G401 (cell line): ENCODE measurements around the gene ASB9. TPM values are rescaled to one million over a fixed set of nuclear protein-coding genes. Genes with fewer than 3 reads are reported as not detected.

Experiments
- DNase-seq: peaks from one replicate; pipeline ENCODE4 v3.0.0-alpha.2; 2015; ENCODE audit warnings: low spot score
- in situ Hi-C: cut with HindIII; loops from 2 replicates; pipeline ENCODE4 v1.10.0; 2016; ENCODE audit warnings: low sequenced_read_pairs, mixed read lengths
- total RNA-seq: library from RNA; depleted of rRNA; stranded (reverse); fragments of >200 nt; shearing (Covaris generic); gene quantifications from 2 replicates; pipeline ENCODE4 v1.2.3, GENCODE V29; 2014

ASB9 gene
- total RNA-seq, 1 experiment from 2014 or later = not detected

DNA sequence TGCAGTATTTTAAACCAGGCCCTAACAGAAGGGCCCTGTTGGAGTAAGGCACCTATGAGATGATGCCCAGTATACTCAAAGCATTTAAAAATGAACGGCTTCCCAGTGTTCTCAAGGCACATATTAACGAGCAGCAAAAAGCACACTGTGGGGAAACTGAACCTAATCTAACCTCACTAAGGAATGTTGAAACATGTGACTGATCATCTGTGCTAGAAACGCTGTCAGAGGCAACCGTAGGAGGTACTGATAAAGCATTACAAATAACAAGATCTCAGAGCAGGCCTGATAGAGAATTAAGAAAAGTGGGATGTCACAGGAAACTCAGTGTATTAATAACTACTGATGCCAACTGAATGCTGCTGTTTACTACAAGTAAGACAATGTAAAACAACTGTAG, 24.0 kb downstream of the ASB9 start:
- DNase-seq = no peak
- in situ Hi-C loops = no loop called here

DNA sequence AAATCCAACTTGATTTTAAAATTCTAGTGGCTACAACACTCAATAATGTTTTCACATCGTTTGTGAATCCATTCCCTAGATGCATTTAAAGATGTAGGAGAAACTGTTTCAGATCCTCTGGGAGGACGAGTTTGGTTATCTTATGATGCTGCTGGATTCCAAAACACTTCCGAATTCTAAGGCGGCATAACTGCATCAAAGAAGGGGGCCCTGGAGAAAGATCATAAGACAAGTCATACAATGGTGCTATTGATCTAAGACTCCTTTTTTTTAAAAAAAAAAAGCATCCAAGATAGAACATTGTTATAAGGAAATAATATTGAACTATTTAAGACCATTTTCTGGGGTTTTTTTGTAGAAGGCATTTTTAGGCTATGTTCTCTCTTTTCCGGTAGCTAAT, 25.5 kb downstream of the ASB9 start:
- in situ Hi-C loops = no loop called here
- DNase-seq = no peak

DNA sequence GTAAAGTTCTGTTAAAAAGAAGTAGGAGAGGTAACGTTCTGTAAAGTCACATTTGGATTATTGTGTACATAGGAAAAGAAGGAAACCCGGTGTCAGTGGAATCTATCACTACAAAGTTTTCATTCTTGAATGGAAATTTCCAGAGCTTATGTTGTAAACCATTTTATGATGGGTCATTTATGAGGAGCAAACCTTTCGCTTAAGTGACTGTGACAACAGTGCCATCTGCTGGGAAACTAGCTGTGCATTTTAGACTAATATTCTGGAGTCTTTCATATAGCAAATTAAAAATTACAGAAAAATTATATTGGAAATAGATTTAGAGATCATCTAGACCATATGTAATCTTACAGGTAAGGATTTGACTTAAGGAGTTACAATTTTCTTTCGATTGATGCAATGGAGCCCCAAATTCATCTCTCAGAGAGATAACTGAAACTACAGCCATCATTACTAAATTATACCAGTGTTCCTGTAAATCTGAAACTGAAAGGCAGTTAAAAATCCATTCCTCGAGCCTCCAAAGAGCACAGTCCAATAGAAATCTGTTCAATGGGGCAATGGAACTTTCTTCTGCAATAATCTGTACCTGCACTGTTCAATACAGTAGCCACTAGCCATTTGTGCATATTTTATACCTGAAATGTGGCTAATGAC, 26.9 kb downstream of the ASB9 start:
- in situ Hi-C loops = no loop called here
- DNase-seq = peak; percentile 77

- in situ Hi-C loops = no loop called here
- DNase-seq = no peak
Observed at GRCh38 chrX:15241301-15241700, 28.6 kb downstream of the ASB9 start.

- in situ Hi-C loops = no loop called here
Observed at GRCh38 chrX:15240414-15240813, 29.5 kb downstream of the ASB9 start.

GRCh38 chrX:15236146-15236545, 33.7 kb downstream of the ASB9 start:
- in situ Hi-C loops = no loop called here

More at GRCh38 chrX:15240414-15240813, 29.5 kb downstream of the ASB9 start:
- DNase-seq = no peak

DNA sequence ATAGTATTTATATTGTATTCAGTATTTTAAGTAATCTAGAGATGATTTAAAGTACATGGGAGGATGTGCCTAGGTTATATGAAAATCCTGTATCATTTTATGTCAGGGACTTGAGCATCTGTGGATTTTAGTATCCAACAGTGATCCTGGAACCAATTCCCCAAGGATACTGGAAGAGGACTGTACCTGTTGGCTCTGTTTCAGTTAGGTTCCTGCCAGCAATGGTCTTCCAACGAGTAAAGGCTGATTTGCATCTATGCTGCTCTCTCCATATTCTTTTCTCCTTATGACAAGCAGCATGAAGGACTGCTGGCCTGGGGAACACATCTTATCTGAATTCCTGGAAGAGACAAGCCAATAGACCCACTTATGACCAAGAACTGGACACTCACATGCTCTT, 34.9 kb downstream of the ASB9 start:
- in situ Hi-C loops = no loop called here
- peak; percentile 54 for DNase-seq

More at GRCh38 chrX:15236146-15236545, 33.7 kb downstream of the ASB9 start:
- DNase-seq = no peak

GRCh38 chrX:15233416-15234015, 36.4 kb downstream of the ASB9 start:
- DNase-seq = no peak
- in situ Hi-C loops = no loop called here

GRCh38 chrX:15224747-15225146, 45.1 kb downstream of the ASB9 start:
- DNase-seq = no peak
- in situ Hi-C loops = no loop called here

DNA sequence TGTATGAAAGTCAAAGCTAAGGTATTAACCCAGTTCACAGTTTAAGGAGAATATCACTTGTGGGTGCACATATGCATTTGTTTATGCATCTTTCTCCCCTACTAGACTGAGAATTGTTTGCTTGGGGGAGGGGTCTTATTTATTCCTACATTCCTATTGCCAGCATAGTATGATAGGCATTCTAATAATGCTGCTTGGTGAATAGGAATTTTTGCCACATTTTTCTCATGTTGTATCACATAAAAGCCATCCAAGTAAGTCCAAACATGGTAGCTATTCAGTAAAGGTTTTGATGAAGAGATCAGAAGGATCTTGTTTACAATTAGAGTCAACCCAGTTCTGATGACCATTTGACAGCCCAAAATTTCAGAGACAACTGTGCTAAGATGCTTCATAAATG, 48.6 kb downstream of the ASB9 start:
- no peak for DNase-seq
- in situ Hi-C loops = no loop called here

- in situ Hi-C loops = no loop called here
- no peak for DNase-seq
Observed at GRCh38 chrX:15217161-15217560, 52.7 kb downstream of the ASB9 start.

DNA sequence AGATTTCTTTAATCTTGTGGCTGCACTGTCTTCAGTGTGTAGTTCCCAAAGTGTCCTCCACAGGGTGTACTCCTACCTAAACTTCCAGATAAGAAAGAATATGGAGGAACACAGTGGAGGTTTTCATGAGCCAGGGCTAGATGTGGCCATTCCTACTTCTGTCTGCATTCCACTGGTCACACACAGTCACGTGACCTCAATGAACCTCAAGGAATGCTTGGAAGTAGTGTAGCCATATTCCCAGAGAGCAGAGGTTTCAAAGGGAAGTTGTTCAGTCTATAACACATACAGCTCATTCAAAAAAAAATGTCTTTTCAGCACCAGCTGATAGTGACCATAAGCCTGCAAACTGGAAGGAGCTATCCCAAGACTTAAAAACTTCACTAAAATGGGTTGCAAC, 53.6 kb downstream of the ASB9 start:
- in situ Hi-C loops = no loop called here
- DNase-seq = no peak

- in situ Hi-C loops = no loop called here
- DNase-seq = peak; percentile 86
Observed at GRCh38 chrX:15215366-15215765, 54.5 kb downstream of the ASB9 start.

DNA sequence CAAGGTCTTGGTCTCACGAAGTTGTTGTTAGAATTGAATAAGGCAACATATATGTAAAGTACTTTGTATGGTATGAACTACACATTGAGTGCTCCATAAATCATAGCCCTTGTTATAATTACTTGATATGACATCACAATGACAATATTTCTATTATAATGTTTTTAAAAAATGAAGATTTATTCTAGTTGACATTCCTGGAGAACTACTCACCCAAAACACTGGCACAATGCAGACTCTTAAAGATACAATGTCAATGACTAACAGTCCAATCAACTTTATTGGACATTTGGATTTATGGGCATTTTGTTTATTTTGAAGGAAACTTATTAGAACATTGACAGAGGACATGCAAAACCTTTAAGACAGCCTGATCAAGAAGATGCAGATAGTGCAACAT, 55.3 kb downstream of the ASB9 start:
- no peak for DNase-seq
- in situ Hi-C loops = no loop called here

DNA sequence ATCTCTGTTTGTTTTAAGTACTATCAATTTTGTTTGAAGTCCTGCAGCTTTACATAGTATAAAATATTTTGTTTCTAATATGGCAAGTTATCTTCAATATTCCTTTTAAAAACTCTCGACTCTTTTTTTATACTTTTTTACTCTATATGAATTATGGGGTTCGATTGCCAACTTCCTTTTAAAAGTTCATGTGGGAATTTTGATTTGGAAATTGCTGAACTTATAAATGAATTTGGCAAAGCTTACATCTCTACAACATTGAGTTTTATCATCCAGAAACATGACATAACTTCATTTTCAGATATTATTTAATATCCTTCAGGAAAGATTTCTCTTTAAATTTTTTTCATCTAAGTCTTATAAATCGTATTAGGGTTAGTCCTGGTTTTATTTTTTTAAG, 60.8 kb downstream of the ASB9 start:
- in situ Hi-C loops = no loop called here
- no peak for DNase-seq

- in situ Hi-C loops = no loop called here
Observed at GRCh38 chrX:15207994-15208393, 61.9 kb downstream of the ASB9 start.

DNA sequence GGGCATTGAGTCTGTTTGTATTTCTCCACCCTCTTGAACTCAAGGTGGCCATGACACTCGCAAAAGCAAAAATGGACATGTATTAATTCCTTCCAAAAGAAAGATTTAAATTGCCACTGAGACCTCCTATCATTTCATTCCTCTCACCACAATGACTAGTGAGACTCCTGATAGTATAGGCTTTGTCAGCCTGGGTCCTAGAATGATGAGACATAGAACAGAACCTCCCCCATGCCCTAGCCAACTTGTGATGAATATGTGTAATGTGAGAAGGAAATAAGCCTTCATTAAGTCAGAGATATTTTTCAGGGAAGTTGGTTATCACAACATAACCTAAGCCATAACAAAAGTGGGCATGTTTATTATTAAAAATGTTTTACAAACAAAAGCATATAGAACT, 62.5 kb downstream of the ASB9 start:
- in situ Hi-C loops = no loop called here
- no peak for DNase-seq

More at GRCh38 chrX:15207994-15208393, 61.9 kb downstream of the ASB9 start:
- no peak for DNase-seq

DNA sequence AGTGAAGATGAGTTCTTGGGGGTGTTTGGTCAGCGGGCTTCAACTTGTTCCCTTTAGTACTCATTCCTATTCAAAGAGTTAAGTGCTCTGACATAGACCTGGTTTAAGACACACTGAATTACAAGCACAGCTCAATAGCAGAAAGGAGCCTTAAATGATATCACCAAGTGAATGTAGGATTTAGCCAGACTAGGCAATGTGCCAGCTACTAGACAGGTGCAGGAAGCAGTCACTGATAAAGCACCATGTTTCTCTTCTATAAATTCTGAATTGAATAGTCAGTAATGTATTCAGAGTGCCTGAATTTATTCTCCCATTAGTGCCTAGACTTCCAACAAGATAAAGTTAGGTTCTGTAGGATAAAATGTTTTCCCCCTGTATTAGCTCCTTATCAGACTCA, 63.6 kb downstream of the ASB9 start:
- in situ Hi-C loops = no loop called here
- peak; percentile 33 for DNase-seq

DNA sequence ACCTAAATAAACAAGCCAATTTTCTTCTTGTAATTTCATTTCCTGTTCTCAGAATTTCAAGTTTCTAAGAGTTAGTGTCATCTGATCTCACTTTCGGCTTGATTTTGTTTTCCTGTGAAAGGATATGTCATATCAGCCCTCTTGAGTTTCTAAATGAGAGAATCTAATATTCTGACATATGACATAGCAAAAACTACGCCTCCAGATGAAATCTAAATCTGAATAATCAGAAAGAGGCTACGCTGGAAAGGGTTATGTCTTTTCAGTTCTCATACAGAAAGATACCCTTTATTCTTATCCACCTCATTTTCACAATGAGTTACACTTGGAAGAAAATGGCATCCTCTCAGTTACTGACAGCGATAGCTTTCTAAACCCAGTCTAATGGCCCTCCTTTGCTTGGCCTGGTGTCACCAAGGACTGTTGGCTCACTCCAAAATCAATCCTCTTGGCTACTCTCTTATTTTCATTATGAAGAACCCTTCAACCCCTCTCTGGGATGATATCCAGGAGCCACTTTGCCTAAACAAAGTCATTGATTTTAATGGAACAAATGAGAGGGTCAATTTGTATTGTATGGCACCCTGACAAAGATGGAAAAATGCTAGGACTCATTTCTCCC, 65.6 kb downstream of the ASB9 start:
- in situ Hi-C loops = no loop called here
- DNase-seq = no peak

GRCh38 chrX:15203694-15204093, 66.2 kb downstream of the ASB9 start:
- DNase-seq = no peak
- in situ Hi-C loops = no loop called here
